IPS-NIHi7 (cell line): ENCODE data around the gene DUOX2.
"Not testable (repeated sequence)": the region's sequence is repeated elsewhere in the genome, so short reads cannot be mapped to it uniquely, and the experiment has no call there.

Source experiments
- DNase-seq: peaks from one replicate; pipeline ENCODE4 v3.0.0; 2012; ENCODE audit warnings: mixed read lengths; ENCODE audit errors: extremely low spot score

The DUOX2 gene

GRCh38 chr15:45118996-45119395 is 5.0 kb upstream of the DUOX2 start:
- no peak for DNase-seq

- peak; percentile 97 for DNase-seq
Measured at GRCh38 chr15:45118131-45118588, 4.2 kb upstream of the DUOX2 start.

GRCh38 chr15:45117308-45118130 is 3.5 kb upstream of the DUOX2 start:
- DNase-seq: no peak

GRCh38 chr15:45116482-45117307 is 2.7 kb upstream of the DUOX2 start:
- DNase-seq: no peak

- no peak for DNase-seq
Measured at GRCh38 chr15:45116006-45116481, 2.1 kb upstream of the DUOX2 start.

- DNase-seq: no peak
Measured at GRCh38 chr15:45115312-45115820, 1.4 kb upstream of the DUOX2 start.

- DNase-seq: no peak
Measured at GRCh38 chr15:45114751-45115085, 746 bp upstream of the DUOX2 start.

GRCh38 chr15:45113380-45113990 is 487 bp downstream of the DUOX2 start:
- DNase-seq: no peak

- DNase-seq: peak; percentile 53
Measured at GRCh38 chr15:45112591-45113379, 1.2 kb downstream of the DUOX2 start.

- no peak for DNase-seq
Measured at GRCh38 chr15:45112143-45112590, 1.8 kb downstream of the DUOX2 start.

- DNase-seq: no peak
Measured at GRCh38 chr15:45111390-45112142, 2.4 kb downstream of the DUOX2 start.

GRCh38 chr15:45110256-45110820 is 3.6 kb downstream of the DUOX2 start:
- no peak for DNase-seq

GRCh38 chr15:45107941-45108630 is 5.9 kb downstream of the DUOX2 start:
- no peak for DNase-seq

- DNase-seq: no peak
Measured at GRCh38 chr15:45106002-45106790, 7.8 kb downstream of the DUOX2 start.

- no peak for DNase-seq
Measured at GRCh38 chr15:45105586-45105985, 8.4 kb downstream of the DUOX2 start.

GRCh38 chr15:45104170-45104569 is 9.8 kb downstream of the DUOX2 start:
- DNase-seq: not testable (repeated sequence)

- no peak for DNase-seq
Measured at GRCh38 chr15:45102226-45102625, 11.7 kb downstream of the DUOX2 start.

GRCh38 chr15:45101749-45102148 is 12.2 kb downstream of the DUOX2 start:
- no peak for DNase-seq
